HPDE6-E6E7 (cell line): ENCODE data around the gene SMOC1.

Source experiments
- DNase-seq: peaks from one replicate; pipeline ENCODE4 v3.0.0; 2011; ENCODE audit warnings: missing footprints; ENCODE audit errors: extremely low spot score

The SMOC1 gene

DNA sequence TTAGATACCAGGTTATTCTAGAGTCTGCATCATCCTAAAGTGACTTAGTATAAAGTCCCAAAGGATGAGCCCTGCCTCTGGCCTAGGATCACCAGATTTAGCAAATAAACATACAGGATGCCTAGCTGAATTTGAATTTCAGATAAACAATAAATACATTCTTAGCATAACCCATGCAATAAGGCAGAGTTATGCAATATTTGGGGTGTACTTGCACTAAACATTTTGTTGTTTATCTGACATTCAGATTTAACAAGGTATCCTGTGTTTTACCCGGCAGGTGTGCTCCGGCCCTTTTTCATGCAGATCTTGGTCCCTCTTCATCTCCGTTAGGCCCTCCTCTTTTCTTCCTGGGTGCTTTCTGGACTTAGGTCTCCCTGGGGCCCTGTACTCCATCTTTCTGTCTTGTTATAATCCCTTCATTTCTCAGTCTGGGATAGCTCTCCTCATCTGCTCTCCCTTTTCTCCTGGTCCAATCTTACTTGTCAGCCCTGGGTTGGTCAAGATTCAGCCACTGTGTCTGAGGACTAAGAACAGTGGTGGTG lies 18.1 kb upstream of the SMOC1 start:
- DNase-seq = no peak

DNA sequence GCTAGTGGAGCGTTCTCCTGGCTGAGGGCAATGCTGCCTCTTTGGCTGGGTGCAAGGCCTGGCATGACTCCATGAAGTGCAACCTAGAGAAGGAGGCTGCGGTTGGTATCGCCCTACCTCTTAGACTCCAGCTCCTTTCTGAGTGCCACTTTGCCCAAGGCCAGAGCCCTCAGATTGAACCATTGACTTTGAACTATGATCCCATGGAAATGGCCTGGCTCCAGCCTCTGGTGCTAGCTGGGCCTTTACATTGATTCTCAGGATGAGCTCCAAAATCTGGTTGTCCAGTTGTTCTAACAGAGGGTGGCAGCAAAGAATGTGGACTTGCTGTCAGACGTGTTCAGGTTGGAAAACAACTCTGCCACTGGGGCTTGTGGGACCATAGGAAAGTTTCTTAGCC lies 16.1 kb upstream of the SMOC1 start:
- DNase-seq = no peak

DNA sequence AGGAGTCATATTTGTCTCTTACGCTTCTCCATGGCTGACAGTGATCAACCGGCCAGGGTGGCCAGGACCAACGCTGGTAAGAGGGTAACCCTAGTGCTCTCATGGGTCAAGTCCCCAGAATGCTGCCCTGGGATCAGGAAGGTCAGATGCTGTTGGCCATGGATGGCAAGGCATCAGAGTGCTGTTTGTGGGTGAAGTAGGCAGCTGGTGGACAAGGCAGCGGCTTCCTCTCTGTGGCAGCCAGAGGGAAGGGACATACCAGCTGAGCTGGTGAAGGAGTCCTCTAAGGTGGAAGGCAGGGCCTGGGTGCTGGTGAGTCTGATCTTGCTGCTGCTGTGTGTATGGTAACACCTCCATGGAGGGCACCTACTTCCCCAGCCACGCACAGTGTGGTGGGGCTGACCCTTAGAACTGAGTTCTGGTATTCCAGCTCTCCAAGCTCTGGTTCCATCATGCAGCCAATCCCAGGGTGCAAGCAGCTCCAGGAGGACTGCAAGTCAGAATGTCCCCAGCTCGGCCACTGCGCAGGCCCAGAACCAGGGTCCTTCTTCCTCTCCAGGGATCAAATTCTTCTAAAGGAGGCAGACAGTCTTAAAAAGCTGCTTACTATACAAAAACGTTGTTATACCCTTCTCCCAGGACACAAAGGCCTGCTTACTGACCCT lies 13.4 kb upstream of the SMOC1 start:
- DNase-seq = no peak

DNA sequence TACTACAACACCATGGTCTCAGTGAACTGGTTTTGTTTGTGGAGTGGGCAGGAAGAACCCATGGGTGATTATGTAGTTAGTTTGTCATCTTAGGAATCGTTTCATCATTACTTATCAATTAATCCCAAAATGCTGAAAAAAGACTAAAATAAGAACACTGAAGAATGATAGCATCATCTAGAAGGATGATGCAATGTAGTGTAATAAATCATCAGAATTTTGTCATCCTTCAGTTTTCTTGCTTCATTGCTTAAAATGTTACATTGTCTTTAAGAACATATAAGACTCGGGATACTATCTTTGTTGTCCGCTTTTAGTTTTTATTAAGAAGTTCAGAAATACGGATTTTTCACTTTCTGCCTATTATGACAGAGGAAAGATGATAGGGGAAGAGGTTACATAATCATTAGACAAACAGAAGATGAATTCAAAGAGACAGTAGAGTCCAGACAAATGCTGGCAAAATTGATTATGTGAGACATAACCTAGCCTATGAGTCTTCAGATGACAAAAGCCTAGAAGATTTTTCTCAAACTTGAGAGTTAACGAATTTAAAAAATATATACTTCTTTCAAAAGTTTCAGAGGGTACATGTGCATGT lies 10.8 kb upstream of the SMOC1 start:
- DNase-seq = no peak

DNA sequence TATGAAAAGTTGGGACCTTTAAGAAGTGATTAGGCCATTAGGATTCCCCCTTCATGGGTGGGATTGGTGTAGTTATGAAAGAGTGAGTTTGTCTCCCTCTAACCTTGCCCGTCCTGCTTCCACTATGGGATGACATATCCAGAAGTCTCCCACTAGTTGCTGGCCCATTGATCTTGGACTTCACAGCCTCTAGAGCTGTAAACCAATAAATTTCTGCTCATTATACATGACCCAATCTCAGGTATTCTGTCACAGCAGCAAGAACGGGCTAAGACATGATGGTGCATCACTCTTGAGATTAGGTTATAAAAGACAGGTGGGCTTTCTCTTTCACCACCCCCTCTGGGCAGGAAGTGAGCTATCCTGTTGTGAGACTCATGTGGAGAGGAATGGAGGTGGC lies 8.6 kb upstream of the SMOC1 start:
- DNase-seq = no peak

DNA sequence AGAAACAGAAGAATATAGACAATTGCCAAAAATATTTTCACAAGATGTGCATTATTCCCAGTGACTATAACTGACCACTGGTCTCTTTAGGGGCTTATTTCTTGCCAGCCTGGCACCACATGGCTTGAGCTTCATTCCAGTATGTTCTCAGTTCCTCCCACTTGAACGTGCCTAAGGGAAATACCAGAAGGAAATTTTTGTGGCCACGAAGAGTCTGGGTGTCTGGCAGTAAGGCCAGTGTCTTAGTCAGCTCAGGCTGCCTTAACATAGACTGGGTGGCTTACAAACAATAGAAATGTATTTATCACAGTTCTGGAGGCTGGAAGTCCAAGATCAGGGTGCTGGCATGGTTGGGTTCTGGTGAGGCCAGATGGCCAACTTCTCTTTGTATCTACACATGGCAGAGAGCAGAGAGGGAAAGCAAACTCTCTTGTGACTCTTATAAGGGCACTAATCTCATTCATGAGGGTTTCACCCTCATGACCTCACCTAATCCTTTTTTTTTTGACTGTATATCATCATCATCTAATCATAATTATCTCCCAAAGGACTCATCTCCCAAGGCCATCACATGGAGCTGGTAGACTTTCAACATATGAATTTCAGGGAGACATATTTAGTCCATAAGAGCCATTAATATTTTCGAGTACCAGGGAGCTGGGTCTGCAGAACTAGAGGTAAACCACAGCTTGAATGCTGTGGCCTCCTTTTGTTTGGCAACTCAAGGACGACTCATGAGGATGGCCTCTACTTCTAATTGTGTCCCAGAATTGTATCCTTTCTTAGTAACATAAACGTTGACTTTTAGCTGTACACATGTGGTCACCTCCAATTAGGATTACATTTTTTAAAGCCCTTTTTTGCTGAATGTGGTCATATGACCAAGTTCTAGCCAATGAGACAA lies 5.1 kb upstream of the SMOC1 start:
- no peak for DNase-seq

DNA sequence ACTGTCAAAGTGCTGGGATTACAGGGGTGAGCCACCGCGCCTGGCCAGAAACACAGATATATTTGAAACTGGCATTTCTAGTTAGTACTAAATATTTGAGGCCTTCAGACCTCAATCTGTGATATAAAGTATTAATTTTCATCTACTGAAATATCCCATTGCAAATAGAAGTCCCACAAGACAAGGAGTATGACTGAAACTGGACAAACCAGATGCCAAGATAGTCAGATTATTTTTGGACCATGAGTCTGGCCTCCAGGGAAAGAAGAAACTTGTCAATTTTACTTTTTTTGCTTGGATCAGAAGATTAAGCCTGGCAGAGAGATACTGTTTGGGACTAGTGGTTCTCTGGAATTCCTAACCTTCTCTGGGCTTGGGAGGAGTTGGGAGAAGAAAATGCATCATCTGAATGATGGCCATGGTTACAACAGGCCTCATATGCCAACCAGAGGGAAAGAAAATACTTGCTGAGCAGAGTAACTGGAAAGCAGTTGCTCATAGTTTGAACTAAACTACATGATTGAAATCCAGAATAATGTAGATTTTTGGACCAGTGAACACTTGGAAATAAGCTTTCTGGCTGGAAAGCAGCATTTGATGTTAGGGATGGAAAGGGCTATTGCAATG lies 2.9 kb upstream of the SMOC1 start:
- no peak for DNase-seq

DNA sequence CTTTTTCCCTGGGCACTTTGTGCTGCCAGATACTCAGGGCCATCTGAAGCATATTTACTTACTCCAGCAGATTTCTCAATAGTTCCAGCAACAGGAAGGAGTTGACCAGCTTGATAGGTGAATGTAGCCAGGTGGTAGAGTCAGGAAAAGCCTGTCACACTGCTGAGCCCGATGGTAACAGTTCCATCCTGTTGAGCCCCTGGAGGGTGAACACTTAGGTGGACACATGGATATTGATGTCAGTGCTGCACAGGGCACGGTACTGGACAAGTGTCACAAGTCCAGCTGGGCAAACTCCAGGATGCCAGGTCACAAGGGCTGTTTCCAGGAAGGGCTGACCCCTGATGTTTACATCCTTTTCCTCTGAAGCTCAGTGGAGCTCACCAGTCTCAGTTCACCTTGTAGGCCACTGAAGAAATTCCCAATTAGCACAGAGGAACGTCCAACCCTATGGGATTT lies 2.3 kb upstream of the SMOC1 start:
- DNase-seq = no peak

DNA sequence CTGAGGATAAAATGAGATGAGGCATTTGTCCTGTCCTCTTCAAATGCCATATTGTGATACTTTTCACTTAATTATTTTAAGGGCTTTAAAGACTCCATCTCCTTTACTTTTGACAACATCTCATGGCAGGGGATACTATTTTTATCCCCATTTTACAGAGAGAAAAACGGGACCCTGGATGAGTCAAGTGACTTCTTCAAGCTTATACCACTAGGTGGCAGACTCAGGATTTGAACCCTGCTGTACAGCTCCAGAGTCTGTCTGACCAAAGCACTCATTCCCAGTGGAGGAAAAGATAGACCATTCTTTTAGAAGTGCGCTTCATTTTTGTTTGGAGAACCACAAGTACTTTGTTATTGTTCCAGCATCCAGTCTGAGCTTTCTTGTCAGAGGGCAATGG lies 1.7 kb upstream of the SMOC1 start:
- no peak for DNase-seq

DNA sequence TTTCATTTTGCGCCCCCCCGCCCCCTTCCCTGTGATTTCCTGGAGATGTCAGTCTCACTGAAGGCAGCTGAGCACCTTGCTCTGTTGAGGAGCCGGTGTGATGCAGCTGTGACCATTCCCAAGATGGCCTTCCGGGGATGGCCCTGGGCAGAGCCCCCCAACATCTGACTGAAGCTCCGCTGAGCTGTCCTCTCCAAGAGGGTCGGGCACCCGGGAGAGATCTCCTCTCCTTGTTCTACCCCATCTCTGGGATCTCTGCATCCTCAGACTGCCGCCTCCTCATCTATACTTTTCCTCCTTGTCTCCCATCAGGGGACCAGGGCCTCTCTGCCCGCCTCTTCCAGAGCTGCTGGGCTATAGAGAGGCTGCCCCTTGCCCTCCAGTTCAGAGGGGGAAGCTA lies 965 bp upstream of the SMOC1 start:
- no peak for DNase-seq

DNA sequence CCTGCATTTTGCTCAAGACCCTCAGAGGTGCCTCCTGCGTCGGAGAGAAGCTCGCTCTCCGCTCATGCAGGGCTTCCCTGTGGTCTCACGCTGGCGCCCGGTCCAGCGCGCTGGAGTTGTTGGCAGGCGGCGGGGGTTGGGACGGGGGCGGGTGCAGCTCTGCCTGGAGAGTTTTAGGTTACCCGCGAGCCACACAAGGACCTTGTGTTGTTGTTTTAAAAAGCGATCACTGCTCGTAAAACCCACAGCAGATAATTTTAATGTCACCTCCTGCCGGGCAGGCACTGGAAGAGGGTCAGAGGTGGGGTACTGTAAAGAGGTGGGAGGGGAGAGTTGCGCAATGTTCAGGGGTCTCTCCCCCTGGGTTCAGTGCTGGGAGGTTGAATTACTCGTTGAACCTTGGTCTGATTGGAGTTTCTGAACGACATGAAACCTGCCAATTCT lies 850 bp downstream of the SMOC1 start:
- DNase-seq = no peak

DNA sequence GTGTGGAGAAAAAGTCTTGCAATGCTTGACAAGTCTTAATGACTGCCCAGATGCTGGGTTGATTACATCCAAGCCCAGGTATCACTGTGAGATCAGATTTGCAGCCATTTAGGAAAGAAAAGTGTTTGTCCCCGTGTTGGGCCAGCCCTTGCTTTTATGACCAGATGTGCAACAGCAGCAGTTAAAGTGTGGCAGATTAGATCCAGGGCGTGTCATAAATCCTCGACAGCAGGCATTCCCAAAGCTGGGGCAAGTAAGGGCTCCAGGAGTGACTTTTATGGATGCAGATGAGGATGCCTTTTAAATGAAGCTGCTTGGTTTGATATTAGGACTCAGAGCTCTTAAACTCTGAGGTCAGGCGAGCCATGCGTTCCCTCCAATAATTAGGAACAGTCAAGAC lies 1.7 kb downstream of the SMOC1 start:
- DNase-seq = no peak

DNA sequence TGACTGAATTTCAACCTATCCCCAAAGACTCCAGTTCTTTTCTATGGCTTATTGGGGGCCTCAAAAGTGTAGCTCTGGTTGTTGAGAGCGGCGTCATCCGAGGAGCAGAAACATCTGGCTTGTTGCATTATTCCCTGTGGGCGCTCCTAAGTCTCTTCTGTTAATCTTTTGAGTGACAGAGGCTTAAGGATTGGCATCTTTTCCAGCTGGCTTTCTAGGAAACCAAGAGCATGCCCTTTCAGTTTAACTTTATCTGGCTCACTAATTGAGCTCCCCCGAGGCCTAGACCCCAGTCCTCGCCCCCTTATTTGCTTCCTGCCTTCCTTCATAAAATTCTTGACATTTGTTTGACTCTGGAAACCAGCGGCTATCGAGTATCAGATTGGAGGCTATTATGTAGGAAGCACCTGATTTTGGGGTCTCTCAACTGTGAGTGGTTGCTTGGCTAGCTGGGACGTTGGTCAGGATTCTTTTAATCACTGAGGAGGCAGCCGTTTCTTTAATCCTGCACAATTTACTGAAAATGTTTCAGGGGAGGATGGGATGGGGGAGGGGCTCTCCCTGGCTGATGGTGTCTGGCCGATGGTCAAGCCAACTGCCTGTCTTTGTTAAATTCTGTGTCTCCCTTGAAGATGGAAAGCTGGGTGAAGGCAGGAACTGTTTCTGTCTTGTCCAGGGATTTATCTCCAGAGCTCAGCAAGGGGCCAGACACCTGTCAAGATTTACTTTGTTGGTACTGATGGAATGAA lies 3.1 kb downstream of the SMOC1 start:
- DNase-seq = no peak

DNA sequence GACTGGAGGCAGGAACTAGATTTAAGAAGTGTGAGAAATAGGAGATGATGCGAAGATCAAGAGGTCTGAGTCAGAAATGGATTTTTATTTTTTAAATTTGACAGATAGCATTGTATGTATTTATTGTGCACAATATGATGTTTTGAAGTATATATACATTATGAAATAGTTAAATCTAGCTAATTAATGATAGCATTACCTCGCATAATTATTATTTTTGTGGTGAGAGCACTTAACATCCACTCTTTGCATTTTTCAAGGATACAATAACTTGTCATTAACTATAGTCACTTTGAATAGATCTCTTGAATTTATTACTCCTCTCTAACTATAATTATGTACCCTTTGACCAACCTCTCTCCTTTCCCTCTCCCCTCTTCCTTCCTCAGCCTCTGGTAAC lies 3.7 kb downstream of the SMOC1 start:
- no peak for DNase-seq

DNA sequence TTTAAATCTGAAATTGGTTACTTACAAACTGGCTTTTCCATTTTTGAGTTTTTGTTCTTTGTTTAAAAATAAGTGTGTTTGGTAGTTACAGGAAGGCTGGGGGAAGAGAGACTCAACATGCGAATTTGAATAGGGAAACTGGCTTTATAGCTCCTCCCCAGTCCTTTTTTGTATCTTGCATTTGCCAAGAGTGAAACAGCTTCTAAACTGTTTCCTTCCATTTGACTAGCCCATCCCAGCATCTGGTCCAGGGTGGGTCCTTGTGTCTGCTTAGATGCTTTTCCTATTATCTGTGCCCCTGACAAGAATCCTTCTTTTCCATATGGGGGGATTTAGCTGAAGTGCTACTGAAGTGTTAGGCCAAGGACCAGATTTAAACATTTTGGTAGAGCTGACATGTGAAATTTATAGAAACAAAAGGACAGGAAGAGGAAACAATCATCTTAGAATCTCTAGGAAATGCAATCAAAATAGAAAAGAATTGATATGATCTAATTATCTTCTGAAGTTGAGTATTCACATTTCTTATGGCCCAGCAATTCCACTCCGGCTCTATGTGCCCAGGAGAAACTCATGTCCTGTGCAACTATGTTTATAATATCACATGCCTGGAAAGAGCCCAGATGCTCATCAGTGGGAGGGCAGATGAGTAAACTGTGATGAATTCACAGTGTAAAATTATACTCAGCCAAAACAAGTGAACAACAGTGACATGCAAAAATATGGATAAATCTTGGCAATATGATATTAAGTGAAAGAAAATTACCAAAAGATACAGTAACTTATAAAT lies 7.4 kb downstream of the SMOC1 start:
- no peak for DNase-seq

DNA sequence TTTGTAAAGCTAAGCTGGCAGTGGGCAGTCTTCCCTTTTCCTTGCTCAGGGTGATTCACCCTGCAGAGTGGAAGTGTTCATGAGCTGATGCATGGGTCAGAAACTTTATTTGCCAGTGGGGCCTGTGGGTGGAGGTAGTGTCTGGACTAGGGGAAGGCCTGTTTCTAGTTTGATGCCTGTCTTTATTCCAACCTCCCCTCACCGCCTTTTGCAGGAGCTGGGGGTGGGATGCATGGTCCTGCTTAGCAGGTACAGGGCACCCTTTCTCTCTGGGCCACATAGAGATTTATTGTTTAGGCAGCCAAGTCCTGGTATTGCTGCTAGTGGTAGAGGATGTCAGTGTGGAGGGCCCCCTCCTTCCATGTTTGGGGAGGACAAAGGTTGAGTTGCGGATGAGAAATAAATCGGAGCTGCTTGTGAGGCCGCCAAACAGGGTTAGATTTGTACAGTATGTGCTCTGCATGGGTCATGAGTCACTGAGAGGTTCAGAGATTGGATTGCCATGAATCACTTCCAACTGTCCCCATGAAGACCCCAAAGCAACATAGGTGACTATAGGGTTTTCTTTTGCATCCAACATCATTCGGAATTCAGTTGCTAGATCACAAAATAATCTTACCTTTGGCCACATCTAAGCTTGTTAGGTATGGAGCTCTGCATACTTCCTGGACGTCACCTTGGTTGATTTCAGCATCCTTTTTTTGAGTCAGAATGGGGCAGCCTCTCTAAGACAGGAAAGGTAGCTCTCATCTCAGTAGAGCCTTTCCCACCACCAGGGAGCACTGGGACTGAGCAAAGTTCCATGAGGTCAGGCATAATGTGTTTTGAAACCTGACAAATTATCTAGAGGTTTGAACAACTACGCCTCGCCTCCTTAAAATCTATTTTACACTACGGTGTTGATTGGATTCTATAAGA lies 8.8 kb downstream of the SMOC1 start:
- DNase-seq = no peak

DNA sequence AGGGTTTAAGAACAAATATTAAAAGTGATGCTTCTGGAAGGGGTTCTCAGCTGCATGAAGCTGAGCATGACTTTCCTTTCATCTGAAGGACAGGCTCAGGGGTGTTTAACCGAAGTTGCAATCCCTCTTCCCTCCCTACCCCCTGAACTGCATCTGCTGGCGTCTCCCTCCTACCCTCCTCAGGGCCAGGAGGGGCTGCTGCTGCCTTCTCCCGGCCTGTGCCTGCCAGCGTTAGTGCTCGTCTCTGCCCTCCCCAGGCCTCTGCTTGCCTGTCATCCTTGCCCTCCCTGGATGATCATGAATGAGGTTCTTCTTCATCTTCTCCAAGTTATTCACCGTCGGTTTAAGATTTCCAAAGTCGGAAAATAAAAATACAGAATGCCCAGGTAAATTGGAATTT lies 12.2 kb downstream of the SMOC1 start:
- DNase-seq = no peak

DNA sequence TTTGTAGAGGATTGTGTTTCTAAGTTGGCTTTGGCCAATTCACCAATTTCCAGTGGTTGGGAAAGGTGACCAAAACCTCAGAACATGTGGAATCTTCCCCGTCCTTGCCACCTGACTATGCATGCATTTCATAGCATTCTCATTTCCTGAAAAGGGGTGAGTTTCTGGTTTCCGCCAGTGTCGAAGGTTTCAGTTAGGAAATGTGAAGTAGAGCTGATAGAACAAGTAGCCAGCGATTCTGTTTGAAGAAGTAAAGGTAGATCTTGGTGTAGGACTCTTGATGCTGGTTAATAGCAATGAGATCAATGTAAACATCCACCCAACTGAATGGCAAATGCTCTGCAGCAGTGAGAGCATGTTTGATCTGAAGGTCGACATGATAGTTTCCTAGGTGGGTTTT lies 15.9 kb downstream of the SMOC1 start:
- DNase-seq = no peak

DNA sequence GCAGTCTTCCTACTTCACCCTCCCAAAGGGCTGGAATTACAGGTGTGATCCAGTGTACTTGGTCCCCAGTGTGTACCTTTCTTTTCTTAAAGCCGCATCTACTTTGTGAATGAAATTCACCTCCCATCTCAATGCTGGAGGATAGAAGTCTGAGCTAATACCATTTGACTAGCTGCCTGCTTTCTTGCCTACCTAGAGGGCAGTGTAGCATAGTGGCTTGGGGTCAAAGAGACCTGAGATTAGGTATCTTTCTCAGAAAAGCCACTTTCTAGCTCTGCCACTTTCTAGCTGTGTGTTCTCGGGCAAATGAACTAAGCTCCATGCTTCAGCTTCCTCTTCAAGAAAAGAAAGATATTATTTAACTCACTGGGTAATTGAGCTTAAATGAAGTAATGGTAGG lies 16.9 kb downstream of the SMOC1 start:
- DNase-seq = no peak
